Ramos (cell line): ENCODE measurements around the gene WDR74.

ENCODE experiments used
- in situ Hi-C: fragments of 300-500 bp; cut with MboI; formaldehyde crosslinking; loops from one replicate; pipeline ENCODE4 v1.14.3; 2022; ENCODE audit warnings: low sequenced_read_pairs; ENCODE audit not compliant: unreplicated experiment

Gene WDR74

GRCh38 chr11:62805076-62805892 lies 34.1 kb downstream of the WDR74 start, which contains the start of gene NXF1:
TSS of gene NXF1 (minus strand) at chr11:62805440. CDS start at chr11:62805356, 84 bp downstream.
- in situ Hi-C loops = no loop called here

- in situ Hi-C loops = no loop called here
Observed at GRCh38 chr11:62804310-62805075, 34.9 kb downstream of the WDR74 start.

GRCh38 chr11:62801071-62801470 lies 38.3 kb downstream of the WDR74 start:
- in situ Hi-C loops = no loop called here

GRCh38 chr11:62799486-62799885 lies 39.9 kb downstream of the WDR74 start:
- in situ Hi-C loops = no loop called here

GRCh38 chr11:62796281-62796680 lies 43.1 kb downstream of the WDR74 start:
- in situ Hi-C loops = no loop called here

- in situ Hi-C loops = no loop called here
Observed at GRCh38 chr11:62794201-62794775, 45.1 kb downstream of the WDR74 start.

- in situ Hi-C loops = no loop called here
Observed at GRCh38 chr11:62792202-62792575, 47.2 kb downstream of the WDR74 start.

GRCh38 chr11:62791501-62792201 lies 47.7 kb downstream of the WDR74 start, which contains the start of gene TMEM223:
TSS of gene TMEM223 (minus strand) at chr11:62792006. CDS start at chr11:62791994, 12 bp downstream.
- in situ Hi-C loops = no loop called here

- in situ Hi-C loops = loop anchor here (5.0 kb wide), 1 partner anchor 73 kb away; no protein-coding TSS in a partner anchor
Observed at GRCh38 chr11:62789576-62789975, 49.8 kb downstream of the WDR74 start.

- in situ Hi-C loops = loop anchor here (5.0 kb wide), 1 partner anchor 73 kb away; no protein-coding TSS in a partner anchor
Observed at GRCh38 chr11:62788991-62789390, 50.4 kb downstream of the WDR74 start.

- in situ Hi-C loops = loop anchor here (5.0 kb wide), 1 partner anchor 75 kb away; no protein-coding TSS in a partner anchor
Observed at GRCh38 chr11:62787005-62787759, 52.2 kb downstream of the WDR74 start, which contains the start of gene TMEM179B. TSS of gene TMEM179B (plus strand) at chr11:62787402. CDS start at chr11:62787432, 30 bp downstream.

- in situ Hi-C loops = loop anchor here (5.0 kb wide), 1 partner anchor 76 kb away; no protein-coding TSS in a partner anchor
Observed at GRCh38 chr11:62786318-62787004, 52.9 kb downstream of the WDR74 start.
